Activated CD4-positive, alpha-beta T cell treated with anti-CD3 and anti-CD28 coated beads, Interleukin-2, amount 50 U/mL, for 4 hours (primary cell): ENCODE measurements around the gene PDGFRB.

ENCODE experiments used
- DNase-seq, 2 experiments: peaks; one replicate each; pipeline ENCODE4 v3.0.0-alpha.2; 2020

PDGFRB gene

GRCh38 chr5:150181766-150182545 lies 26.3 kb upstream of the PDGFRB start:
- no peak for DNase-seq

- DNase-seq, result no peak
Observed at GRCh38 chr5:150181027-150181426, 25.4 kb upstream of the PDGFRB start.

- DNase-seq, result no peak
Observed at GRCh38 chr5:150180241-150181026, 24.8 kb upstream of the PDGFRB start.

- no peak for DNase-seq
Observed at GRCh38 chr5:150179019-150179620, 23.5 kb upstream of the PDGFRB start.

- DNase-seq, result no peak
Observed at GRCh38 chr5:150178262-150178661, 22.6 kb upstream of the PDGFRB start.

- DNase-seq, result no peak
Observed at GRCh38 chr5:150177721-150178120, 22.1 kb upstream of the PDGFRB start.

GRCh38 chr5:150176745-150177477 lies 21.3 kb upstream of the PDGFRB start:
- no peak for DNase-seq

GRCh38 chr5:150175536-150175935 lies 19.9 kb upstream of the PDGFRB start:
- DNase-seq, result no peak

- DNase-seq, result no peak
Observed at GRCh38 chr5:150175076-150175475, 19.4 kb upstream of the PDGFRB start.

- DNase-seq, result no peak
Observed at GRCh38 chr5:150174285-150174684, 18.6 kb upstream of the PDGFRB start.

- DNase-seq, result no peak
Observed at GRCh38 chr5:150173161-150173560, 17.5 kb upstream of the PDGFRB start.

- no peak for DNase-seq
Observed at GRCh38 chr5:150172556-150172955, 16.9 kb upstream of the PDGFRB start.

GRCh38 chr5:150172145-150172544 lies 16.5 kb upstream of the PDGFRB start:
- no peak for DNase-seq

- no peak for DNase-seq
Observed at GRCh38 chr5:150168864-150169263, 13.2 kb upstream of the PDGFRB start.

- no peak for DNase-seq
Observed at GRCh38 chr5:150167908-150168307, 12.3 kb upstream of the PDGFRB start.

- no peak for DNase-seq
Observed at GRCh38 chr5:150167512-150167850, 11.8 kb upstream of the PDGFRB start.

GRCh38 chr5:150166650-150167511 lies 11.2 kb upstream of the PDGFRB start, which contains the start of gene CDX1:
Gene CDX1, plus strand, starts transcription at chr5:150166778. Its CDS starts 99 bp downstream, at chr5:150166877.
- no peak for DNase-seq

GRCh38 chr5:150166037-150166649 lies 10.5 kb upstream of the PDGFRB start:
- no peak for DNase-seq

- DNase-seq, result no peak
Observed at GRCh38 chr5:150164211-150164980, 8.8 kb upstream of the PDGFRB start.

- DNase-seq, result no peak
Observed at GRCh38 chr5:150163547-150164059, 8.0 kb upstream of the PDGFRB start.

- DNase-seq, result no peak
Observed at GRCh38 chr5:150163035-150163434, 7.4 kb upstream of the PDGFRB start.
